Measurements from ENCODE around the gene BMP8B. TPM values are rescaled to one million over a fixed set of nuclear protein-coding genes. Genes with fewer than 3 reads are reported as not detected.

The BMP8B gene
- total RNA-seq, 1 experiment from 2014 or later = 0.42 TPM

GRCh38 chr1:39751595-39751994, 37.1 kb downstream of the BMP8B start:
- H3K79me2 ChIP-seq (ENCODE audit: insufficient read depth, low read length) = no peaks in the 10 kb centered on the region
- H3K23ac ChIP-seq (ENCODE audit: insufficient read length, low read depth, low read length) = no peak overlapping the region
- no peak overlapping the region for H3K14ac ChIP-seq (ENCODE audit: insufficient read depth, low read length)
- no peak overlapping the region for H2BK12ac ChIP-seq (ENCODE audit: insufficient read length, low read depth, low read length)
- no peak overlapping the region for H2AK5ac ChIP-seq (ENCODE audit: insufficient read length, low read length)
- TF ChIP-seq CTCF (conservative IDR thresholded peaks at IDR 0.05) = no peak
- no peaks in the 10 kb centered on the region for H3K27me3 ChIP-seq (ENCODE audit: insufficient read depth, low read length)
- H3K4me1 ChIP-seq (ENCODE audit: insufficient read depth, low read length) = no peaks in the 10 kb centered on the region
- no peak overlapping the region for H4K91ac ChIP-seq (ENCODE audit: insufficient read length, low read depth, low read length)
- no peak overlapping the region for H3K4me3 Mint-ChIP-seq
- H3K23me2 ChIP-seq (ENCODE audit: insufficient read length, low read depth, low read length, poor library complexity, severe bottlenecking) = no peaks in the 10 kb centered on the region
- no peak overlapping the region for H3K4me2 ChIP-seq (ENCODE audit: insufficient read depth, insufficient read length, low read length)
- no peak overlapping the region for H4K8ac ChIP-seq (replicated peaks; ENCODE audit: insufficient read length, low read depth, low read length)
- no CpG with 5 or more reads among the region's 7 CpGs for WGBS (ENCODE audit: extremely low coverage, insufficient read length, low lambda C conversion rate)
- H3K36me3 Mint-ChIP-seq (ENCODE audit: insufficient read depth in 1 of 3, low read depth in 3 of 3) = peaks cover 25 to 89% (median 63%) of the 10 kb centered on the region in 3 experiments; a peak in 6 of 7 replicates
- no peaks in the 10 kb centered on the region for H4K20me1 ChIP-seq (ENCODE audit: control insufficient read depth, insufficient read depth, insufficient read length)
- H2AFZ ChIP-seq (ENCODE audit: low read length) = no peak overlapping the region
- H3T11ph ChIP-seq (ENCODE audit: low read length) = no peak overlapping the region
- no peak overlapping the region for H3K9ac ChIP-seq (ENCODE audit: extremely low read depth, insufficient read length, low read length)
- no peaks in the 10 kb centered on the region for H3K79me1 ChIP-seq (ENCODE audit: insufficient read depth, low read depth, low read length, poor library complexity, severe bottlenecking)
- H2BK5ac ChIP-seq (ENCODE audit: insufficient read length, low read length) = no peak overlapping the region
- H2BK120ac ChIP-seq (ENCODE audit: low read depth, low read length, poor library complexity, severe bottlenecking) = no peak overlapping the region
- peak; percentile 4 for DNase-seq
- H2BK15ac ChIP-seq (ENCODE audit: low read depth, low read length) = no peak overlapping the region
- no peaks in the 10 kb centered on the region for H3K9me3 ChIP-seq (ENCODE audit: control insufficient read depth, low read depth, low read length)
- no peak overlapping the region for H4K5ac ChIP-seq (ENCODE audit: insufficient read length, low read depth, low read length)
- no peak overlapping the region for H3K27ac ChIP-seq (ENCODE audit: insufficient read length, low read depth, low read length)
- no peak overlapping the region for H3K56ac ChIP-seq (ENCODE audit: insufficient read length, low read depth, low read length)
- no peaks in the 10 kb centered on the region for H3K27me3 Mint-ChIP-seq (ENCODE audit: low read depth)
- no peaks in the 10 kb centered on the region for H3K4me1 Mint-ChIP-seq
- H3K18ac ChIP-seq (ENCODE audit: insufficient read length, low read depth, low read length) = no peak overlapping the region
- no peaks in the 10 kb centered on the region for H3K9me3 Mint-ChIP-seq
- peak overlapping the region in 1 of 3 experiments; percentile 59; a peak in 1 of 7 replicates for H3K27ac Mint-ChIP-seq
- H2BK20ac ChIP-seq (ENCODE audit: low read depth, low read length, poor library complexity, severe bottlenecking) = no peak overlapping the region
- no peak overlapping the region for H3K4ac ChIP-seq (ENCODE audit: low read depth, low read length)

Data from H9 (cell line).